Suprapubic skin (tissue), 4 donors: ENCODE measurements around the gene ID2.

Source experiments
- CTCF ChIP-seq, 2 donors: fragments of 200-600 bp in 1 of 2; fragments of 450-650 bp in 1 of 2; sonication (generic) in 1 of 2; IDR thresholded peaks; one replicate each; pipeline ENCODE4 v1.5.1; 2016 to 2019; ENCODE audit warnings: antibody characterized with exemption in 2 of 2, mild to moderate bottlenecking in 1 of 2, moderate library complexity in 1 of 2
- EP300 ChIP-seq: sonication (generic); formaldehyde crosslinking; IDR thresholded peaks from one replicate; pipeline ENCODE4 v1.6.1; 2017; ENCODE audit warnings: antibody characterized with exemption
- POLR2A ChIP-seq, 2 donors: fragments of 450-650 bp; IDR thresholded peaks; one replicate each; pipeline ENCODE4 v1.6.1; 2017; ENCODE audit warnings: antibody characterized with exemption in 2 of 2, mild to moderate bottlenecking in 2 of 2, moderate library complexity in 2 of 2
- POLR2AphosphoS5 ChIP-seq, 3 donors: sonication (generic); formaldehyde crosslinking; IDR thresholded peaks; one replicate each; pipeline ENCODE4 v1.6.1; 2017; ENCODE audit warnings: antibody characterized with exemption in 3 of 3

GRCh38 chr2:8697190-8697589 is 15.3 kb downstream of the ID2 start:
- TF ChIP-seq CTCF (IDR thresholded peaks at IDR 0.05) = no peak
- no peak for TF ChIP-seq POLR2A (IDR thresholded peaks at IDR 0.05)
- TF ChIP-seq POLR2AphosphoS5 (IDR thresholded peaks at IDR 0.05) = no peak
- TF ChIP-seq EP300 = no peak
